ENCODE data around the gene SH3BP5.

Gene SH3BP5

GRCh38 chr3:15279205-15279604 lies 53.2 kb downstream of the SH3BP5 start:
- FAIRE-seq = no peak
- no peak for TF ChIP-seq CTCF (IDR thresholded peaks at IDR 0.05; ENCODE audit: insufficient read depth, missing control alignments)
- no peak for DNase-seq (ENCODE audit: insufficient read length, low spot score)

GRCh38 chr3:15277861-15278500 lies 54.4 kb downstream of the SH3BP5 start:
- no peak for TF ChIP-seq CTCF (IDR thresholded peaks at IDR 0.05; ENCODE audit: insufficient read depth, missing control alignments)
- FAIRE-seq (no peak), DNase-seq (ENCODE audit: insufficient read length, low spot score) (no peak)

- no peak for FAIRE-seq
- TF ChIP-seq CTCF (IDR thresholded peaks at IDR 0.05; ENCODE audit: insufficient read depth, missing control alignments) = no peak
- no peak for DNase-seq (ENCODE audit: insufficient read length, low spot score)
Observed at GRCh38 chr3:15276028-15276724, 56.2 kb downstream of the SH3BP5 start.

GRCh38 chr3:15273227-15273626 lies 59.2 kb downstream of the SH3BP5 start:
- no peak for DNase-seq (ENCODE audit: insufficient read length, low spot score)
- FAIRE-seq = no peak
- no peak for TF ChIP-seq CTCF (IDR thresholded peaks at IDR 0.05; ENCODE audit: insufficient read depth, missing control alignments)

- DNase-seq (ENCODE audit: insufficient read length, low spot score) = no peak
- no peak for FAIRE-seq
- no peak for TF ChIP-seq CTCF (IDR thresholded peaks at IDR 0.05; ENCODE audit: insufficient read depth, missing control alignments)
Observed at GRCh38 chr3:15272426-15273196, 59.8 kb downstream of the SH3BP5 start.

- TF ChIP-seq CTCF (IDR thresholded peaks at IDR 0.05; ENCODE audit: insufficient read depth, missing control alignments) = no peak
- no peak for DNase-seq (ENCODE audit: insufficient read length, low spot score)
- FAIRE-seq = no peak
Observed at GRCh38 chr3:15271785-15272381, 60.5 kb downstream of the SH3BP5 start.
